ENCODE data around the gene FAM219B. TPM values are rescaled to one million over a fixed set of nuclear protein-coding genes. Genes with fewer than 3 reads are reported as not detected.
"Not testable (repeated sequence)": the region's sequence is repeated elsewhere in the genome, so short reads cannot be mapped to it uniquely, and the experiment has no call there.

The FAM219B gene
- total RNA-seq, 2 donors from 2014 or later: 25.4 to 42.8 TPM

DNA sequence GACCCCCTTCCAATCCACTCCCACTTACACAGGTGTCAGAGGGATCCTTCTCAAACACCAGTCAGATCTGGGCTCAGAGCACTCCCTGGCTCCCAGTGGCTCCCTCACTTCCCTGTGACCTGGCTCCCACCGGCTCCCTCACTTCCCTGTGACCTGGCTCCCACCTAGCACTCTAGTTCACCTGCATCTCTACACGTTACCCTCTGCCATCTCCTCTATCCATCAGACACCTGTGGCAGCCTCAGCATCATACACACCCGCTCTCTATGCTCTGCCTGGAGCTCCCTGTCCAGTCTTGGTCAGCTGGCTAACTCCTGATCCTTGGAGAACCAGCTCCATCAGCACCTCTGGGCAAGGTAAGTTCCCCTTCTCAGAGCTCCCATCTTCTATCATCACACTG, 44.4 kb upstream of the FAM219B start:
- no peak for ATAC-seq
- WGBS, 2 donors: 57 to 61% methylated on average over 3 of the region's 3 CpGs
- no peak overlapping the region for H3K4me3 ChIP-seq
- no peaks in the 10 kb centered on the region for H3K27me3 ChIP-seq
- no peak overlapping the region for H3K27ac ChIP-seq
- no peak for TF ChIP-seq POLR2A (IDR thresholded peaks at IDR 0.05)
- TF ChIP-seq, protein P1, sequence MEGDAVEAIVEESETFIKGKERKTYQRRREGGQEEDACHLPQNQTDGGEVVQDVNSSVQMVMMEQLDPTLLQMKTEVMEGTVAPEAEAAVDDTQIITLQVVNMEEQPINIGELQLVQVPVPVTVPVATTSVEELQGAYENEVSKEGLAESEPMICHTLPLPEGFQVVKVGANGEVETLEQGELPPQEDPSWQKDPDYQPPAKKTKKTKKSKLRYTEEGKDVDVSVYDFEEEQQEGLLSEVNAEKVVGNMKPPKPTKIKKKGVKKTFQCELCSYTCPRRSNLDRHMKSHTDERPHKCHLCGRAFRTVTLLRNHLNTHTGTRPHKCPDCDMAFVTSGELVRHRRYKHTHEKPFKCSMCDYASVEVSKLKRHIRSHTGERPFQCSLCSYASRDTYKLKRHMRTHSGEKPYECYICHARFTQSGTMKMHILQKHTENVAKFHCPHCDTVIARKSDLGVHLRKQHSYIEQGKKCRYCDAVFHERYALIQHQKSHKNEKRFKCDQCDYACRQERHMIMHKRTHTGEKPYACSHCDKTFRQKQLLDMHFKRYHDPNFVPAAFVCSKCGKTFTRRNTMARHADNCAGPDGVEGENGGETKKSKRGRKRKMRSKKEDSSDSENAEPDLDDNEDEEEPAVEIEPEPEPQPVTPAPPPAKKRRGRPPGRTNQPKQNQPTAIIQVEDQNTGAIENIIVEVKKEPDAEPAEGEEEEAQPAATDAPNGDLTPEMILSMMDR (IDR thresholded peaks at IDR 0.05): no peak
- no peak for DNase-seq
- H3K36me3 ChIP-seq (replicated peaks in 1 of 2; ENCODE audit: insufficient read depth in 1 of 2, low read depth in 2 of 2): no peaks in the 10 kb centered on the region
- intact Hi-C loops (cut with DNase I): loop anchor here (5.0 kb wide), 1 partner anchor 179 kb away; no protein-coding TSS in a partner anchor
- H3K4me1 ChIP-seq: peaks cover 22% of the 10 kb centered on the region
- no peaks in the 10 kb centered on the region for H3K9me3 ChIP-seq

DNA sequence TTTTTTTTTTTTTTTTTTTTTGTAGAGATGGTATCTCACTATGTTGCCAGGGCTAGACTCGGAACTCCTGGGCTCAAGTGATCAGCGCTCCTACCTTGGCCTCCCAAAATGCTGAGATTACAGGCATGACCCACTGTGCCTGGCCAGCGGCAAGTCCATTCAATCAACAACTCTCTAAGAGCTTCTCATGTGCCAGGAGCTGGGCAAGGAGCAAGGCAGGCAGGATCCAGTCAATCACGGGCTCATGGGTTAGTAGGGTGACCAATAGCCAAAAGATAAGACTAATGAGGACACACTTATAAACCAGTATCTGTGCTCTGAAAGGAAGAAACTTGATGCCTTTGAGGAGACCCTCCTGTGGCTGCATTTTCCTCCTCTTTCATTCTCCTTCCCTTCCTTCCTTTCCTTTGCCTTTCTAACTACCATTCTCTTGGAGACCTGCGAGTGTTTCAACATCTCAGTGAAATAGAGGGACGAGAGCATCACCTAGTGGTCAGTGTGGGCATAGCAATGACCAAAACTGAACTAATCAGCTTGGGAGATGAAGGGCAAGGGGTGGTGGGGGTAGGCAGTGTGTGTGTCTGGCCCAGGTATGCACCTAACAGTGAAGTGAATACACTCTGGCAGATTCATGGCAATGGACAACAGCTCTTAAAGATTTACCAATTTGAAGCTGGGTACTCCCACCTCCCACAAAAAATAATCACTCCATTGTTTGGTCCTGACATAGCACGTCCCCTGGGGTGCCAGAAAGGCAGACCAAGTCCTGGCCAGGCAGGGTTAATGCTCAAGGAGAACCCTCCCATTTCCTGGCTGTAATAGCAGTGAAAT, 43.6 kb upstream of the FAM219B start:
- Histone ChIP-seq H3K36me3 (replicated peaks in 1 of 2; ENCODE audit: insufficient read depth in 1 of 2, low read depth in 2 of 2) (no peaks in the 10 kb centered on the region), H3K27me3 (no peaks in the 10 kb centered on the region), H3K4me1 (peaks cover 15% of the 10 kb centered on the region), H3K4me3 (no peak overlapping the region), H3K27ac (no peak overlapping the region), H3K9me3 (no peaks in the 10 kb centered on the region)
- 19 to 44% methylated on average over 5 to 7 of the region's 7 CpGs for WGBS, 2 donors
- TF ChIP-seq, protein P1 (IDR thresholded peaks at IDR 0.05): peak; percentile 92 to 99 (median 98)
- no peak for TF ChIP-seq POLR2A (IDR thresholded peaks at IDR 0.05)
- intact Hi-C loops (cut with DNase I): loop anchor here (5.0 kb wide), 1 partner anchor 178 kb away; no protein-coding TSS in a partner anchor
- ATAC-seq: peak; percentile 92
- DNase-seq: peak; percentile 78 to 89 (median 84)

DNA sequence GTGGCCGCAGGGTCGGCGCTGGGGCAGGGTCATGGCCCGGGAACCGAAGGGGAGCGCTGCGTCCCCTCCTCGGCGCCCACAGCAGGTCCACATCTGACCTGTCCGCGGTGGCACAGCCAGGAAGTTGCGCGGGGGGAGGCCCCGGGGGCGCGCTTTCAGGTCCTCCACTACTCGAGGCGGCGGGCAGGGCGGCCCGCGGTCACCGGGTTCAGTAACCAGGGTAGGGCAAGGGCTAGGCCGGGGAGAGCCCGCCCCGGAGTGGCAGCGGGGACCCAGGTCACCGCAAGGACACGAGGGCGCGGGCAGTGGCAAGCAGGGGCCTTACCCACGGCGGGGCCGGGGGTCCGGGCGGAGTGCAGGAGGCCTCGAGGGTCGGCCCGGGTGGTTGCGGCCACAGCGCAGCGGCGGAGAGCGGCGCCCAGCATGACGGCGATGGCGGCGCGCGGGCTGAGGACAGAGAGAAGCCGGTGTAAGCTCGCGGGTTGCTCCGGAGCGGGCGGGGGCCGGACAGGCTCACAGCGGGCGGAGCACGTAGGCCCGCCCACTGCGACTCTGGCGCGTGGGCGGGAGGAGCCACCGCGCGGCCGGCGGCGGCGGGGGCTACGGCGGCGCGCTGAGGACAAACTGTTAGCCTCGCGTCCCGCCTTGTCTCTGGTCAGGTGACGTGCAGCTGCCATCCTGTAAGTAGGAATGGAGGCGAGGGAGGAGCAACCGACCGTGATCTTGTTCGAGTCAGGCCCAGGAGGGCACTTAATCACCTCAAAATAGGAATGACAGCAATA, 31.1 kb upstream of the FAM219B start, which contains the start of gene COX5A:
COX5A (minus strand) TSS at position 484 of the 782 bp plus-strand sequence; CDS start at position 425, 59 bp downstream.
- Histone ChIP-seq H3K4me1 (peaks cover 29% of the 10 kb centered on the region), H3K27ac (peak within 1 kb of the TSS; percentile 84 to 98 (median 95)), H3K9me3 (no peaks in the 10 kb centered on the region), H3K27me3 (no peaks in the 10 kb centered on the region), H3K36me3 (replicated peaks in 1 of 2; ENCODE audit: insufficient read depth in 1 of 2, low read depth in 2 of 2) (no peaks in the 10 kb centered on the region), H3K4me3 (peak within 1 kb of the TSS; percentile 92 to 100)
- 0% methylated on average over 3 to 68 of the region's 85 CpGs for WGBS, 2 donors
- TF ChIP-seq, protein P1 (IDR thresholded peaks at IDR 0.05): peak in 2 of 7 experiments; percentile 13
- TF ChIP-seq POLR2A (IDR thresholded peaks at IDR 0.05): peak; percentile 87 to 90 (median 90)
- DNase-seq: peak; percentile 94 to 97 (median 96)
- ATAC-seq: peak; percentile 97
- intact Hi-C loops (cut with DNase I): no loop called here

- TF ChIP-seq, protein P1 (IDR thresholded peaks at IDR 0.05): no peak
- no peak for TF ChIP-seq POLR2A (IDR thresholded peaks at IDR 0.05)
- ATAC-seq (peak; percentile 34), DNase-seq (no peak)
- 0 to 1% methylated on average over 14 to 18 of the region's 18 CpGs for WGBS, 2 donors
- no peaks in the 10 kb centered on the region for H3K36me3 ChIP-seq (replicated peaks in 1 of 2; ENCODE audit: insufficient read depth in 1 of 2, low read depth in 2 of 2)
- peaks cover 29% of the 10 kb centered on the region for H3K4me1 ChIP-seq
- H3K27me3 ChIP-seq: no peaks in the 10 kb centered on the region
- H3K9me3 ChIP-seq: no peaks in the 10 kb centered on the region
- H3K4me3 ChIP-seq: peak overlapping the region; percentile 92 to 100
- intact Hi-C loops (cut with DNase I): no loop called here
- H3K27ac ChIP-seq: peak overlapping the region; percentile 84 to 98 (median 95)
These were observed 30.6 kb upstream of the FAM219B start for GRCh38 chr15:74937272-74937589.

DNA sequence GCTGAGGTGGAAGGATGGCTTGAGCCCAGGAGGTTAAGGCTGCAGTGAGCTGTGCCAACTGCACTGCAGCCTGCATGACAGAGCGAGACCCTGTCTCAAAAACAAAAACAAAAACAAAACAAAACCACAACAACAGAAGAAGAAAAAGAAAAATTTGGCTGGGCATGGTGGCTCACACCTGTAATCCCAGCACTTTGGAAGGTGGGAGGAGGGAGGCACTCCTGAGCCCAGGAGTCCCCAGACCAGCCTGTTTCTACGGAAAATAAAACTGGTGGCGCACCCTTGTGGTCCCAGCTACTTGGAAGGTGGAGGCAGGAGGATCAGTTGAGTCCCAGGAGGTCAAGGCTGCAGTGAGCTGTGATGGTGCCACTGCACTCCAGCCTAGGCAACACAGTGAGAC, 28.5 kb upstream of the FAM219B start:
- H3K9me3 ChIP-seq; intact Hi-C loops (cut with DNase I); H3K36me3 ChIP-seq (replicated peaks in 1 of 2; ENCODE audit: insufficient read depth in 1 of 2, low read depth in 2 of 2); ATAC-seq; H3K27me3 ChIP-seq; H3K27ac ChIP-seq; H3K4me3 ChIP-seq; DNase-seq: not testable (repeated sequence)
- 82 to 86% methylated on average over 3 of the region's 3 CpGs for WGBS, 2 donors
- peaks cover 29% of the 10 kb centered on the region for H3K4me1 ChIP-seq
